CD14-positive monocyte (primary cell): Measurements from ENCODE around the gene GPC6. TPM values are rescaled to one million over a fixed set of nuclear protein-coding genes. Genes with fewer than 3 reads are reported as not detected.

Experiments
- DNase-seq, 3 donors: peaks; one replicate each; pipeline ENCODE4 v3.0.0-alpha.2; 2011 to 2022
- H2AFZ ChIP-seq: 2 replicates; pipeline ENCODE4 v1.6.0; 2012; ENCODE audit warnings: mild to moderate bottlenecking, low read depth, low read length, inconsistent platforms; ENCODE audit not compliant: insufficient read depth, poor library complexity, severe bottlenecking
- H3K27ac ChIP-seq, 2 donors: 1 replicate in 1 of 2; 2 replicates in 1 of 2; pipeline ENCODE4 v1.5.1; 2012 to 2013; ENCODE audit warnings: low read length in 2 of 2, control low read depth in 1 of 2, inconsistent platforms in 1 of 2, low read depth in 1 of 2, mild to moderate bottlenecking in 1 of 2
- H3K27me3 ChIP-seq, 2 donors: one replicate each; pipeline versions ENCODE4 v1.6.0 to v1.6.1; 2011 to 2013; ENCODE audit warnings: low read length in 2 of 2; ENCODE audit not compliant: control insufficient read depth in 2 of 2, insufficient read depth in 2 of 2
- H3K36me3 ChIP-seq, 2 donors: replicated peaks in 1 of 2; 1 replicate in 1 of 2; 2 replicates in 1 of 2; pipeline versions ENCODE4 v1.5.1 to v1.6.1; 2012 to 2013; ENCODE audit warnings: low read length in 2 of 2, control low read depth in 1 of 2, inconsistent platforms in 1 of 2, mild to moderate bottlenecking in 1 of 2; ENCODE audit not compliant: insufficient read depth in 2 of 2, control insufficient read depth in 1 of 2
- H3K4me1 ChIP-seq, 2 donors: 1 replicate in 1 of 2; 2 replicates in 1 of 2; pipeline versions ENCODE4 v1.5.1 to v1.6.1; 2012 to 2013; ENCODE audit warnings: low read length in 2 of 2, control low read depth in 1 of 2, inconsistent platforms in 1 of 2, mild to moderate bottlenecking in 1 of 2, moderate library complexity in 1 of 2; ENCODE audit not compliant: insufficient read depth in 2 of 2, control insufficient read depth in 1 of 2
- H3K4me2 ChIP-seq: replicated peaks from 2 replicates; pipeline ENCODE3; 2012; ENCODE audit warnings: low read length, moderate library complexity, mild to moderate bottlenecking; ENCODE audit not compliant: poor library complexity, severe bottlenecking; ENCODE audit errors: extremely low read depth
- H3K4me3 ChIP-seq, 3 experiments: fragments of 200-600 bp in 1 of 3; sonication (generic) in 1 of 3; replicated peaks in 1 of 3; 1 replicate in 2 of 3; 2 replicates in 1 of 3; pipeline ENCODE4 v1.5.1; 2011 to 2013; ENCODE audit warnings: low read length in 3 of 3, mild to moderate bottlenecking in 3 of 3, control low read depth in 2 of 3, low read depth in 2 of 3, inconsistent platforms in 1 of 3, moderate library complexity in 1 of 3
- H3K79me2 ChIP-seq: 2 replicates; pipeline ENCODE4 v1.6.0; 2012; ENCODE audit warnings: mild to moderate bottlenecking, control low read depth, inconsistent platforms, low read length, moderate library complexity; ENCODE audit not compliant: insufficient read depth
- H3K9ac ChIP-seq: 2 replicates; pipeline ENCODE4 v1.6.0; 2017; ENCODE audit warnings: low read length, mild to moderate bottlenecking; ENCODE audit not compliant: insufficient read depth, poor library complexity, severe bottlenecking
- H3K9me3 ChIP-seq, 2 donors: replicated peaks in 1 of 2; 1 replicate in 1 of 2; 2 replicates in 1 of 2; pipeline versions ENCODE4 v1.5.1 to v1.6.1; 2012 to 2013; ENCODE audit warnings: low read length in 2 of 2, control low read depth in 1 of 2; ENCODE audit not compliant: control insufficient read depth in 1 of 2, insufficient read depth in 1 of 2
- H4K20me1 ChIP-seq: 2 replicates; pipeline ENCODE4 v1.6.0; 2012; ENCODE audit warnings: mild to moderate bottlenecking, low read length, control low read depth, moderate library complexity; ENCODE audit not compliant: insufficient read depth
- H3K27ac Mint-ChIP-seq, 7 donors: one replicate each; pipeline ENCODE4 v1.8.0; 2020; ENCODE audit warnings: mild to moderate bottlenecking in 7 of 7, mixed read lengths in 7 of 7, moderate library complexity in 6 of 7, inconsistent platforms in 2 of 7
- H3K27me3 Mint-ChIP-seq, 3 donors: one replicate each; pipeline ENCODE4 v1.8.0; 2021 to 2022; ENCODE audit warnings: low read depth in 3 of 3, mild to moderate bottlenecking in 3 of 3, mixed read lengths in 3 of 3, moderate library complexity in 3 of 3, inconsistent platforms in 1 of 3
- H3K36me3 Mint-ChIP-seq, 2 donors: one replicate each; pipeline ENCODE4 v1.8.0; 2020; ENCODE audit warnings: mixed read lengths in 2 of 2, inconsistent platforms in 1 of 2, mild to moderate bottlenecking in 1 of 2
- H3K4me1 Mint-ChIP-seq: one replicate; pipeline ENCODE4 v1.8.0; 2020; ENCODE audit warnings: mild to moderate bottlenecking, mixed read lengths
- H3K4me3 Mint-ChIP-seq, 2 donors: one replicate each; pipeline ENCODE4 v1.8.0; 2020; ENCODE audit warnings: mild to moderate bottlenecking in 2 of 2, mixed read lengths in 2 of 2, moderate library complexity in 1 of 2
- H3K9me3 Mint-ChIP-seq, 7 donors: one replicate each; pipeline ENCODE4 v1.8.0; 2020 to 2022; ENCODE audit warnings: mixed read lengths in 7 of 7, mild to moderate bottlenecking in 6 of 7, moderate library complexity in 6 of 7, inconsistent platforms in 2 of 7
- WGBS: methylation state at CpG from one replicate; pipeline ENCODE4 v1.1.5; 2013; ENCODE audit warnings: missing lambda C conversion rate; ENCODE audit not compliant: insufficient coverage; 5-methylcytosine and 5-hydroxymethylcytosine counted together
- intact Hi-C, 2 donors: fragments of 100-400 bp; cut with micrococcal nuclease; formaldehyde crosslinking; loops; one replicate each; pipeline versions ENCODE4 v1.15.0 to v1.15.1; 2023
- polyA plus RNA-seq, 3 donors: library from polyadenylated mRNA; depleted of rRNA in 1 of 3; unstranded in 2 of 3; stranded (reverse) in 1 of 3; fragments of 300-500 nt in 2 of 3; fragments of >200 nt in 1 of 3; fragmentation: Illumina TruSeq in 2 of 3; gene quantifications; 1 replicate in 2 of 3; 2 replicates in 1 of 3; pipeline ENCODE4 v1.2.3, GENCODE V29; 2012 to 2021
- TF ChIP-seq, protein P1 (sequence below): fragments of 200-600 bp; IDR thresholded peaks from one replicate; pipeline ENCODE4 v1.8.0; 2022; ENCODE audit warnings: antibody characterized with exemption, mild to moderate bottlenecking

Gene GPC6
- polyA plus RNA-seq, 3 donors = not detected

DNA sequence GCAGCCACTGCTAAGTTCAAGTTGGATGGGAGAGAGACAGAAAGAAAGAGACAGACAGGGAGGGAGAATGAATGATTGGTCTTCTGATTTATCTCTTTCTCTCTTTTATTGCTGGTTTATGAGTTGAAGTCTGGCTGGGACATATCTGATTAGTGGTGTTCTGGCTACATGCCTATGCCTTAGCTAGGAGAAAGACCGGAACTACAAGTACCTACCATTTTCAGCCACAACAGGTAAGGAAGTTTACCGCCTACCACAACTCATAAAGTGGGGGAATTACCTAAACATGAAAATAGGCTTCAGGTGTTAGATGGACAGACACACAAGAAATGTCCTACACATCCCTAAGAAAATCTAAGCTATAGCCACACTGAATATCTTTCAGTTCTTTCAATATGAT is 36.6 kb upstream of the GPC6 start:
- Histone ChIP-seq H3K27me3 (no peaks in the 10 kb centered on the region), H3K4me2 (no peak overlapping the region), H3K27ac (no peak overlapping the region), H2AFZ (no peak overlapping the region), H3K79me2 (no peaks in the 10 kb centered on the region), H3K9ac (no peak overlapping the region), H3K36me3 (no peaks in the 10 kb centered on the region), H3K9me3 (peaks cover 9 to 14% of the 10 kb centered on the region in 2 donors), H3K4me1 (no peaks in the 10 kb centered on the region), H4K20me1 (no peaks in the 10 kb centered on the region), H3K4me3 (no peak overlapping the region)
- intact Hi-C loops = no loop called here
- H3K4me3 Mint-ChIP-seq = no peak overlapping the region
- no CpG with 5 or more reads among the region's 2 CpGs for WGBS
- TF ChIP-seq, protein P1, sequence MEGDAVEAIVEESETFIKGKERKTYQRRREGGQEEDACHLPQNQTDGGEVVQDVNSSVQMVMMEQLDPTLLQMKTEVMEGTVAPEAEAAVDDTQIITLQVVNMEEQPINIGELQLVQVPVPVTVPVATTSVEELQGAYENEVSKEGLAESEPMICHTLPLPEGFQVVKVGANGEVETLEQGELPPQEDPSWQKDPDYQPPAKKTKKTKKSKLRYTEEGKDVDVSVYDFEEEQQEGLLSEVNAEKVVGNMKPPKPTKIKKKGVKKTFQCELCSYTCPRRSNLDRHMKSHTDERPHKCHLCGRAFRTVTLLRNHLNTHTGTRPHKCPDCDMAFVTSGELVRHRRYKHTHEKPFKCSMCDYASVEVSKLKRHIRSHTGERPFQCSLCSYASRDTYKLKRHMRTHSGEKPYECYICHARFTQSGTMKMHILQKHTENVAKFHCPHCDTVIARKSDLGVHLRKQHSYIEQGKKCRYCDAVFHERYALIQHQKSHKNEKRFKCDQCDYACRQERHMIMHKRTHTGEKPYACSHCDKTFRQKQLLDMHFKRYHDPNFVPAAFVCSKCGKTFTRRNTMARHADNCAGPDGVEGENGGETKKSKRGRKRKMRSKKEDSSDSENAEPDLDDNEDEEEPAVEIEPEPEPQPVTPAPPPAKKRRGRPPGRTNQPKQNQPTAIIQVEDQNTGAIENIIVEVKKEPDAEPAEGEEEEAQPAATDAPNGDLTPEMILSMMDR = no peak
- H3K27ac Mint-ChIP-seq = no peak overlapping the region
- no peaks in the 10 kb centered on the region for H3K27me3 Mint-ChIP-seq
- H3K9me3 Mint-ChIP-seq = peaks cover 0 to 14% (median 9%) of the 10 kb centered on the region in 7 donors
- H3K4me1 Mint-ChIP-seq = no peaks in the 10 kb centered on the region
- DNase-seq = no peak
- H3K36me3 Mint-ChIP-seq = no peaks in the 10 kb centered on the region

DNA sequence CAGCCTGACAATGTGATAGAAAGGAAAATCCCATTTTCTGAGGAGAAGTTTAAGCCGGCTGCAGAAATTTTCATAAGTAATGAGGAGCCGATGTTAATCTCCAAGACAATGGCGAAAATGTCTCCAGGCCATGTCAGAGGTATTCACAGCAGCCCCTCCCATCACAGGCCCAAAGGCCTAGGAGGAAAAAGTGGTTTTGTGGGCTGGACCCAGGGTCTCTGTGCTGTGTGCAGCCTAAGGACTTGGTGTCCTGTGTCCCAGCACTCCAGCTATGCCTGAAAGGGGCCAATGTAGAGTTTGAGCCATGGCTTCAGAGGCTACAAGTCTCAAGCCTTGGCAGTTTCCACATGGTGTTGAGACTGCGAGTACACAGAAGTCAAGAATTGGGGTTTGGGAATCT is 32.9 kb upstream of the GPC6 start:
- H2AFZ ChIP-seq = no peak overlapping the region
- intact Hi-C loops = no loop called here
- H3K36me3 ChIP-seq = no peaks in the 10 kb centered on the region
- H3K9me3 Mint-ChIP-seq = peaks cover 0 to 22% (median 14%) of the 10 kb centered on the region in 7 donors
- H3K4me3 Mint-ChIP-seq = no peak overlapping the region
- no peaks in the 10 kb centered on the region for H3K4me1 Mint-ChIP-seq
- TF ChIP-seq, protein P1 = no peak
- no peaks in the 10 kb centered on the region for H3K36me3 Mint-ChIP-seq
- no peak overlapping the region for H3K4me2 ChIP-seq
- no peaks in the 10 kb centered on the region for H3K27me3 ChIP-seq
- peaks cover 12 to 21% of the 10 kb centered on the region in 2 donors for H3K9me3 ChIP-seq
- H4K20me1 ChIP-seq = no peaks in the 10 kb centered on the region
- H3K4me1 ChIP-seq = no peaks in the 10 kb centered on the region
- no peak overlapping the region for H3K9ac ChIP-seq
- H3K79me2 ChIP-seq = no peaks in the 10 kb centered on the region
- no peak overlapping the region for H3K4me3 ChIP-seq
- DNase-seq = no peak
- H3K27ac Mint-ChIP-seq = no peak overlapping the region
- H3K27ac ChIP-seq = no peak overlapping the region
- WGBS = 100% methylated on average over 3 of the region's 4 CpGs
- no peaks in the 10 kb centered on the region for H3K27me3 Mint-ChIP-seq
